Measurements from ENCODE around the gene STRBP.
"Not testable (repeated sequence)": the region's sequence is repeated elsewhere in the genome, so short reads cannot be mapped to it uniquely, and the experiment has no call there.

The STRBP gene

GRCh38 chr9:123186029-123186428 lies 82.4 kb downstream of the STRBP start:
- DNase-seq: not testable (repeated sequence)

GRCh38 chr9:123176949-123177348 lies 91.4 kb downstream of the STRBP start:
- no peak for DNase-seq

- DNase-seq: no peak
These were observed 92.3 kb downstream of the STRBP start for GRCh38 chr9:123175854-123176629.

GRCh38 chr9:123174887-123175518 lies 93.4 kb downstream of the STRBP start:
- no peak for DNase-seq

GRCh38 chr9:123174079-123174478 lies 94.3 kb downstream of the STRBP start:
- no peak for DNase-seq

- DNase-seq: no peak
These were observed 98.5 kb downstream of the STRBP start for GRCh38 chr9:123169926-123170325.

- no peak for DNase-seq
These were observed 99.8 kb downstream of the STRBP start for GRCh38 chr9:123168586-123168985.

GRCh38 chr9:123167474-123167873 lies 100.9 kb downstream of the STRBP start:
- DNase-seq: no peak

- DNase-seq: no peak
These were observed 102.6 kb downstream of the STRBP start for GRCh38 chr9:123165813-123166212.

- DNase-seq: no peak
These were observed 104.1 kb downstream of the STRBP start for GRCh38 chr9:123164285-123164684.

- no peak for DNase-seq
These were observed 105.5 kb downstream of the STRBP start for GRCh38 chr9:123162791-123163345.

- no peak for DNase-seq
These were observed 106.0 kb downstream of the STRBP start for GRCh38 chr9:123162360-123162759.

- DNase-seq: no peak
These were observed 111.2 kb downstream of the STRBP start for GRCh38 chr9:123157221-123157620.

GRCh38 chr9:123150708-123151503 lies 117.5 kb downstream of the STRBP start:
- DNase-seq: no peak

- no peak for DNase-seq
These were observed 119.3 kb downstream of the STRBP start for GRCh38 chr9:123149067-123149466.

GRCh38 chr9:123138163-123138562 lies 130.2 kb downstream of the STRBP start:
- no peak for DNase-seq

GRCh38 chr9:123135430-123135829 lies 133.0 kb downstream of the STRBP start:
- DNase-seq: no peak

GRCh38 chr9:123132696-123133095 lies 135.7 kb downstream of the STRBP start:
- DNase-seq: no peak

- no peak for DNase-seq
These were observed 136.4 kb downstream of the STRBP start for GRCh38 chr9:123131993-123132392.

- DNase-seq: no peak
These were observed 137.1 kb downstream of the STRBP start for GRCh38 chr9:123131258-123131657.

GRCh38 chr9:123129423-123129822 lies 139.0 kb downstream of the STRBP start:
- no peak for DNase-seq

- no peak for DNase-seq
These were observed 139.8 kb downstream of the STRBP start for GRCh38 chr9:123128591-123128990.

GRCh38 chr9:123127512-123128075 lies 140.8 kb downstream of the STRBP start:
- no peak for DNase-seq

Data from stimulated activated CD4-positive, alpha-beta T cell treated with anti-CD3 and anti-CD28 coated beads, Interleukin-1b, Interleukin-23, amount 100 ng/mL, for 48 hours (primary cell).